ENCODE measurements around the gene CANX. TPM values are rescaled to one million over a fixed set of nuclear protein-coding genes. Genes with fewer than 3 reads are reported as not detected.

The CANX gene
- total RNA-seq, 1 donor from 2014 or later = 547 TPM

DNA sequence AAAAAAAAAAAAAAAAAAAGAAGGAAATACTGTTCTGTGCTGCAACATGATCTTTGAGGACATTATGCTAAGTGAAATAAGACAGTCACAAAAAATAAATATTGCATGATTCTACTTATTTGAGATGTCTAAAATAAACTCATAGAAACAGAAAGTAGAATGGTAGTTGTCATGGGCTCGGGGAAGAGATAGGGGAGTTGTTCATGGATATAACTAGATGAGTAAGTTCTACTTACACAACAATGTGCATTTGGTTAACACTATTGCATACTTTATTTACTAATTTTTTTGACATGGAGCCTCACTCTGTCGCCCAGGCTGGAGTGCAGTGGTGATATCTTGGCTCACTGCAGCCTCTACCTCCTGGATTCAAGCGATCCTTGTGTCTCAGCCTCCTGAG, 49.0 kb downstream of the CANX start:
- intact Hi-C loops (cut with micrococcal nuclease) = no loop called here

DNA sequence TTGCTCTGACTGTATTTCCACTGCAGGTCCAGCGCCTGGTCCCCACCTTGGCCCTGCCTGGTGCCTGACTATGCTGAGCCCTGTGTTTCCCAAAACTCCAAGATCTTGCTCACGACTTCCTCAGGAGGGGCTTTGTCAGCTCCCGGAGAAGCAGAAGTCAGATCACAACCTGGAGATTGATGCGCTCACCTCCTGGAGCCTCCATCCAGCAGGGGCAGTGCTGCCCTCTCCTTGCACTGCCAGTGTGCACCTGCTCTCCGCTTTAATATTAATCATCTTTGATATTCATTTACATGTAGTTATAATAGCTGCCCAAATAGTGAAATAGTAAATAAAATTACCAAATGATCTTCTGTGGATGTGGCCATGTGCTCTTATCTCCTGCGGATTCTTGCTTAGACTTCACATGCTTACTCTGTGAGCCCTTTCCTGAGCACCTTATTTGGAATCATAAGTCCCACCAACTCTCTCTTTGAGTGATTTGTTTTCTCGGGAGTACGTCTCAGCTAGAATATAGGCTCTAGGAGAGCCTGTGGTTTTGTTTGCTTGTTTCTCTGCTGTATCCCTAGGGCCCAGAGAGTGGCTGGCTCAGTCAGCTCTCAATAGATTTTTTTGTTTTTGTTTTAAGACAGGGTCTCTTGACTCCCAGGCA, 51.2 kb downstream of the CANX start:
- intact Hi-C loops (cut with micrococcal nuclease) = no loop called here

DNA sequence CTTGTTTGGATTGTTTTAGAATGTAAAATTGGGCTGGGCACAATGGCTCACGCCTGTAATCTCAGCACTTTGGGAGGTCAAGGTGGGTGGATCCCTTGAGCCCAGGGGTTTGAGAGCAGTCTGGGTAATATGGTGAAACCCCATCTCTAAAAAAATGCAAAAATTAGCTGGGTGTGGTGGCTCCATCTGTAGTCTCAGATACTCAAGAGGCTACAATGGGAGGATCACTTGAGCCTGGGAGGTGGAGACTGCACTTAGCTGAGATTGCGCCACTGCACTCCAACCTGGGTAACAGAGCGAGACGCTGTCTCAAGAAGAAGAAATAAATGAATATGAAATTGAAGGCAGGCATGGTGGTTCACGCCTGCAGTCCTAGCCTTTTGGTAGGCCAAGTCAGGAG, 55.2 kb downstream of the CANX start:
- intact Hi-C loops (cut with micrococcal nuclease) = no loop called here

DNA sequence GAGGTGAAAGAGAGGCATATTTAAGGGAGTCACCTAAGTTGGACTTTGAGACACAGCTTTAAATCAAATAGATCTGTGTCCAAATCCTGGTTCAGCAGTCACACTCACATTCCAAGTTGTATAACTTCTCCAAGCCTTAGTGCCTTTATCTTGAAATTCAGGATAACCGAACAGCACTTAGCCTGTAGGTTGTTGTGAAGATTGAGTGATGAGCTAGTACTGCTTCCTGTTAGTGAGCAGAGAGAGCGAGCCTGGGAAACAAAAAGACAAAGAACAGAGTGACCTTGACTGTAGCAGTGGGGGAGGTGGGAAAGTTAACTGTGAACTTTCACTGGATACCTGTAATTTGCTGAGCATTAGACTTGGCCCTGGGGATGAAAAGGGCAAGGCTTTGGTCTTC, 56.3 kb downstream of the CANX start:
- intact Hi-C loops (cut with micrococcal nuclease) = no loop called here

DNA sequence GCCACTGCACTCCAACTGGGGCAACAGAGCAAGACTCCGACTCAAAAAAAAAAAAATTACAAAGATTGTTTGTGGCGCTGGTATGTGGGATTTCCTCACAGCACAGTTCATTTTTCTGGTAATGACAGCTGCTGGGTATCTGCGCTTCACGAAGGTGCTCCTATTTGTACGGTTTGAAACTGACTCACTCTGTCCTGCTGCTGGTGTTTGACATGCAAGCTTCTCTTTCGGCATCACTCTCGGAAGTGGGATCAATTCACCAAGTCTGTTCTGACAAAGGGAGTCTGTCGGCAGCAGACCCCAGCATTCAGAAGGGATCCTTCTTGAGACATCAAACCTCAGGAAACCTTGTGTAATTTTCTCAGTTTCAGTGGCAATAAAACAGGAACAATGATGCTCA, 60.2 kb downstream of the CANX start:
- intact Hi-C loops (cut with micrococcal nuclease) = no loop called here

DNA sequence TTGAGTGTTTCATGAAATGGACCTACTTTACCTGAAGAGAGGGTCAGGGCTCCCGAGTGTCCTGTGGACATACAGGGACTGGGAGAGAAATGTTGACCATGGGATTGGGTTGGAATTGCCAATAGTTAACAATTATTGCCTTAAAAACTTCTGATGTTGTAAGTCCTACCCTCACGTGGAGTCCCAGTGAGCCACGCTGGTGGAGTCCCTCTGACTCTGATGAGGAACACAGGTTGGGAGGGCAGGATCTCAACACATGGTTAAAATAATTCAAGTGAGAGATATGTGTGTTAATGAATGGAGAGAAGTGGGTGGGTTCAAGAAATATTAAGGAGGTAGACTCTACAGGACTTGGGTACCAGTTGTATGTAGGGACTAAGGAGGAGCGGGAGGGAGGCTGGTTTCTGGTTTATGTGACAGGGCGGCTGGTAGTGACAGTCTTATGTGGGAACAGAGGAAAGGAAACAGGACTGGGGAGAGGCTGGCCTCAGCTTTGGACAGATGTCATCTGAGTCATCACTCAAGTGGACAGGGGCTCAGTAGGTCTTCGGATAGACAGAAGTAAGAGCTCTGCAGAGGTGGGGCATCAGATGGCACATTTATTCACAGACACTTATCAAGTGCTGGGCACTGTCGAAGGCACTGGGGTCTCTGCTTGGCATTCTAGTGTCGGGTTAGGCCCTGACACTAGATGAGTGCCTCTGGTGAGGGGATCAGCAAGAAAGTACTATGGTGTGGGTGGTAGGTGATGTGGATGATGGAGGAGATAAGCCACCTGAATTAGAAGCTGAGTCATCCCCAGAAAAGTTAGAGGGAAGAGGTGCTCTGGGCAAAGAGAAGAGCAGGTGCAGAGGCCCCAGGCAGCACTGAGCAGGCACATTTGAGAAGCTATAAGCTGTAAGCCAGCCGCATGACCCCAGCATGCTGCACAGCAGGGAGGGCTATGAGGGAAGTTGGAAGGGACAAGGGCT, 61.1 kb downstream of the CANX start:
- intact Hi-C loops (cut with micrococcal nuclease) = loop anchor here (5.0 kb wide), 1 partner anchor 147 kb away; the partner anchor contains the start of gene TBC1D9B

DNA sequence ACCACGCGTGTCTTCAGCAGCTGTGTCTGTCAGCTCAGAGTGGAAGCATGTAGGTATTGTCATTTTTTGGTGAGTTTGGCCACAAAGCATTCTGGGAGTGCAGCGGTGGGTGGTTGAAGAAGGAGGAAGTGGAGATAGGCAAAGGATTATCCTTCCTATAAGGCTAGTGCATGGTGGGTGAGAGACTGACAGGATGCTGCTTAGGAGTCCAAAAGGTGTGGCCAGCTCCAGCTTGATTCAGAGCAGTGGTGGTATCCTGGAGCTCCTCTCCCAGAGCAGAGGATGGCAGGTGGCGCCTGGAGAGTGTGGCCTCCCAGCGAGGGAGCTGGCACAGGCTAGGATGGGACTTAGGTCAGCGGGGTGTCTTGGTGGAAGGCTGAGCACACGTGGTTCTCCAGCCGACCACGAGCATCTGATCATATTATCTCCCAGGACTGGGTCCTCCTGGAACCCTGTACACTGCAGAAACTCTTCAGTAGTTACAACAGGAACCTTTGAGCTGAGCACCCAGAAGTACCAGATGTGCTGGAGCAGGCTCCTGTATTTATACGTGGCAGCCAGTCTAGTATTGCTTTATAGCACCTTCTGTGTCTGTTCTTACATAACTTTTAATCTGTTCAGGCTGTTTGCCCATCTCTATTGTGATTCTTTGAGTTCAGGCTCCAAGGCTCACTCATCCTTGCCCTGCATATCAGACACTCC, 63.5 kb downstream of the CANX start:
- intact Hi-C loops (cut with micrococcal nuclease) = loop anchor here (1.0 to 5.0 kb wide), 2 partner anchors 30 to 145 kb away; partner anchors contain the start of genes MAML1 and TBC1D9B

DNA sequence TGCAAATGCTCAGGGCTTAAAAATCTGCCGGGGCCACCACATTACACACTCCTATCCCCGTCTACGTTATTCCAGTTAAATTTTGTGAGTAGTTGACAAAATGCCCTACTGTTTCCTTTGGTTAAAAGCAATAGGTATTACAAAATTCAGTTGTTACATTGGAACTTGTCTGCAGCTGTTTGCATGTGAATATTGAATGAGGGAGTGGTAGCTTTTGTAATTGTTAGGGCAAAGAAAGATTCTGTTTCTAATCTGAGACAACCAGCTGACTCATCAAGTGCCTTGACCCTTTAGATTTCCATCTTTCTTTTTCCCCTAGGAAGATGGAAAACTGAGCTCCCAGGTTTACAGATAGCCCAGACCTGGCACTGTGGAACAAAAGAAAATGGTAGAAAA, 64.0 kb downstream of the CANX start:
- intact Hi-C loops (cut with micrococcal nuclease) = loop anchor here (1.0 to 5.0 kb wide), 4 partner anchors 30 to 145 kb away; partner anchors contain the start of genes MAML1, MRNIP and TBC1D9B

DNA sequence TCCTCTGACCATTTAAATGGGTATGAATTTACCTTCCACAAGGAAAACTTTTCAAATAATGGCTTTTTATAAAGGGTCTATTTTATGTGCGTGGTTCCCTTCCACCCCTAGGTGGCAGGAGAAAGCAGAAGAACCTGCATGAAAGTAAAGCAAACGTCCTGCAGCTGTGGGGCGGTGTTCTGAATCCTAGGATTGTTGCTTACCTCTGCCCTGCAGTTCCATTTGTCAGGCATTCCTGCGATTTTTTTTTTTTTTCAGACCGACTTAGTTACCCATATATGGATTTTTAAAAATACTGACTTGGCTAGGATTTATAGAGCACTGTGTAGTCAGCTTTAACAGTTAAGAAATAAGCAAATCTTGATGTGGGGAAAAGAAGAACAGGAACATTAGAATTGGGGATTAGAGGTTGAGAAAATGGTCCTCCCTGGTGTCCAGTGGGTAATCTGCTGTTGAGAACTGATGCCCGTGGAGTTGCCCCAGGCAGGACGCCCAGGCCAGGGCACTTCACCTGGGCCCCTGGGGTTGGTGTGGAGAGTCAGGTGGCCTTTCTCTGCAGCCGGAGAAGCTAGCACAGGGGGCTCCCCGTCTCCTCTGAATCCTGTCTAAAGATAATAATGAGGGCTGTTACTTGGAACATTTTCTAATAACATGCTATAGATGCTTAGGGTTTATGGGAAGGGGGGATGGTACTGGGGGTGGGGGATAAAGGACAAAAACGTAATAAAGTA, 64.6 kb downstream of the CANX start:
- intact Hi-C loops (cut with micrococcal nuclease) = loop anchor here (1.0 to 5.0 kb wide), 3 partner anchors 33 to 144 kb away; partner anchors contain the start of genes MRNIP and TBC1D9B

DNA sequence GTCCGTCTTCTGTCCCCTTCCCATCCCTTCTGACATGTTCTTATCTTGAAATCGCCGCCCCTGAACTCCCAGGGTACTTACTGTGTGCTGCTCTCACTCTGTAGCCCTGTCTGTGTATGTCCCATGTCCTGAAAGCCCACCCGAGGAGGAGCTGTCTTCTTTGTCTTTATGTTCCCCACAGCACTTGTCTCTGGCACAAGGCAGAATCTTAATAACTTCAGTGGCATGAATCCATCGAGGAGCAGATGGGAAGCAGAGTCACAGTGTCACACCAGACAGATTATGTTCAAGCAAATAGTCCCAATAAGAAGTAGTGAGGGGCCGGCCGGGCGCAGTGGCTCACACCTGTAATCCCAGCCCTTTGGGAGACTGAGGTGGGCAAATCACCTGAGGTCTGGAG, 65.3 kb downstream of the CANX start:
- intact Hi-C loops (cut with micrococcal nuclease) = loop anchor here (5.0 kb wide), 1 partner anchor 143 kb away; the partner anchor contains the start of gene TBC1D9B

DNA sequence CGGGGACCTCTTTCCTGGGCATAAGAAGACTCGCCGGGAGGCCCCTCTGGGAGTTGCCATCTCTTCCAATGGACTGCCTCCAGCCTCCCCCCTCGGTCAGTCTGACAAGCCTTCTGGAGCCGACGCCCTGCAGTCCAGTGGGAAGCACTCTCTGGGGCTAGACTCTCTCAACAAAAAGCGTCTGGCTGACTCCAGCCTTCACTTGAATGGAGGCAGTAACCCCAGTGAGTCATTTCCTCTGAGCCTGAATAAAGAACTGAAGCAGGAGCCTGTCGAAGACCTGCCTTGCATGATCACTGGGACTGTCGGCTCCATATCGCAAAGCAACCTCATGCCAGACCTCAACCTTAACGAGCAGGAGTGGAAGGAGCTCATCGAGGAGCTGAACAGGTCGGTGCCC, 66.6 kb downstream of the CANX start:
- intact Hi-C loops (cut with micrococcal nuclease) = no loop called here

DNA sequence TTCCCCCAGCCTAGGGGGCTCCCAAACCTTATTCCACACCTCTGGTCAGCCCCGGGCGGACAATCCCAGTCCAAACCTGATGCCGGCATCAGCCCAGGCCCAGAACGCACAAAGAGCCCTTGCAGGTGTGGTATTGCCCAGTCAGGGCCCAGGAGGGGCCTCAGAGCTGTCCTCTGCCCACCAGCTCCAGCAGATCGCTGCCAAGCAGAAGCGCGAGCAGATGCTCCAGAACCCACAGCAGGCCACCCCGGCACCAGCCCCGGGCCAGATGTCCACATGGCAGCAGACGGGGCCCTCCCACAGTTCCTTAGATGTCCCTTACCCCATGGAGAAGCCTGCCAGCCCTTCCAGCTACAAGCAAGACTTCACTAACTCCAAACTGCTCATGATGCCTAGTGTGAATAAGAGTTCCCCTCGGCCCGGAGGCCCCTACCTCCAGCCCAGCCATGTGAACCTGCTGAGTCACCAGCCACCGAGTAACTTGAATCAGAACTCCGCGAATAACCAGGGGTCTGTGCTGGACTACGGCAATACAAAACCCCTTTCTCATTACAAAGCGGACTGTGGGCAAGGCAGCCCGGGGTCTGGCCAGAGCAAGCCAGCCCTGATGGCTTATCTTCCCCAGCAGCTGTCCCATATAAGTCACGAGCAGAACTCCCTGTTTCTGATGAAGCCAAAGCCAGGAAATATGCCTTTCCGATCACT, 67.4 kb downstream of the CANX start:
- intact Hi-C loops (cut with micrococcal nuclease) = no loop called here

DNA sequence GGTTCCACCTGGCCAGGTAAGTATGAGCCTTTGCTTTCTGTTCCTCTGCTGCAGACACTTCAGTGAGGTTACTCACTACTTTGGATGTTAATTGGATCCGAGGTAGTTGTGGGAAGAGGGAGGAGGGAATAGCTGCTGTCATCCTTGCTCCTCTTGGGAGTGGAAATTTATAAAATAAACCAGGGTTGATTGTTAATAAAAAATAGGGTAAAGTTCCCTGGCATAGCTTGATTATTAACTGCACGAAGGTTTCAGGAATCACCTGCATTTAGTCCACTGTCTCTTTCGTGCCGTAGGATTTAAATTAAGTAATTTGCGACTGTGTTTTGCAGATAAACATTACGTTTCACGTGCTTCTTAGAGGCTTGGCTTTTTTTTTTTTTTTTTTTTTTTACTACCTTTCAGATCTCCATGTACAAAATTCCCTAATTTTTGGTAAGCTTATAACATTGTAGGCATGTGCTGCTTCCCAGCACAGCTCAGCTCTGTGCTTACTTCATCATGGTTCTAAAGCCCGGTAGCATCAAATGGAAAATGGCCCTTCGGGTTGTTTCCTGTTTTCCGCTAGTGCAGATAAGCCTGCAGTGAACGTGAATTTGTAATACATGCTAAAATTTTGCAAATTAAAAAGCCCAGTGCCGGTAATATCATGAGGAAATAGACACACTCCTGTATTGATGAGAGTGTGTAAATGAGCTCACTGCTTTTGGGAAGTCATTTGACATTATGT, 68.1 kb downstream of the CANX start:
- intact Hi-C loops (cut with micrococcal nuclease) = no loop called here

DNA sequence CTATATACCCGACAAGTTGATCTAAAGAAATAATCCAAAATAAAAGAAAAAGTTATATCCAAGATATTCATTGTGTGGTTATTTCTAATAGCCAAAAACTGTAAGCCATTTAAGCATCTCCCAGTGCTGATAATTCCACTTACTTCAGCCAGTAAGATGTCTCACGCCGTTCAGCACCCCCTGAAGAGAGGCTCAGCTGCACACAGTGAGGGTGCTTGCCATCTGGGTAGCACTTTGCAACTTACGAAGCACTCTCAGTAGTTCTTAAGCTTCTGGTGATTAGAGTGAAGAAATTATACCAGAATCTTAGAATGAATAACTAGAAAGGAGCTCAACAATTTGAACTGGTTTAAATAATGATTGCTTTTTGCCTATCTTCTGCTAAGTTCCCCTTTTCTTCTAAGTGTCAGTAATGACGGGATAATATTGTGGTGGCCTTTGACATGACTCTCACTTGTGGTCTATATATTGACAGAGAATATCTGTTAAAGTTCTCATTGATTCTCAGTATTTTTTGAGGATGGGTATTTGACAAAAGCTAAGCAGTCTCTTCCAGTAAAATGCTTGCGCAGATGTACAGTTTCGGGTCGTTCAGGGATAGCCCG, 68.8 kb downstream of the CANX start:
- intact Hi-C loops (cut with micrococcal nuclease) = no loop called here

DNA sequence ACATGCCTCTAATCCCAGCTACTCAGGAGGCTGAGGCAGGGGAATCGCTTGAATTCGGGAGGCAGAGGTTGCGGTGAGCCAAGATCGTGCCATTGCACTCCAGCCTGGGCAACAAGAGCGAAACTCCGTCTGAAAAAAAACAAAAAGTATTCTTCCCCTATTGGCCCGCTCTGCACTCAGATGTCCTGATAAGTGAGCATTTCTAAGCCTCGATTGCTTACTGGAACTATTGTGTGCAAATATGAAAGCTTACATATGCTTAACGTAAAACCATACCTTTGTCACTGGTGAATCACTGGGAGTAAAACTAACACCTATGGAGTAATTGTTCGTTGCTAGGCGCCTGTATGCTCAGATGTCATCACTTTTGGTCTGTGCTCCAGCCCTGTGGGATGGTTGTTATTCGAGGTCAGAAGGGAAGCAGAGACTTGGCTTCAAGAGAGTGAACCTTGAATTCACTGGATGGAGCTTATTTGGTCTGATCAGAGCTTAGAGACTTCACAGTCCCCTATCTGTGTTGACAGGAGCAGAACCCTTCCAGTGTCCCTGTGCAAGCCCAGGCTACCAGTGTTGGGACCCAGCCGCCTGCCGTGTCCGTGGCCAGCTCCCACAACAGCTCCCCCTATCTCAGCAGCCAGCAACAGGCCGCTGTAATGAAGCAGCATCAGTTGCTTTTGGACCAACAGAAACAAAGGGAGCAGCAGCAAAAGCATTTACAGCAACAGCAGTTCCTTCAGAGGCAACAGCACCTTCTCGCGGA, 69.7 kb downstream of the CANX start:
- intact Hi-C loops (cut with micrococcal nuclease) = no loop called here

DNA sequence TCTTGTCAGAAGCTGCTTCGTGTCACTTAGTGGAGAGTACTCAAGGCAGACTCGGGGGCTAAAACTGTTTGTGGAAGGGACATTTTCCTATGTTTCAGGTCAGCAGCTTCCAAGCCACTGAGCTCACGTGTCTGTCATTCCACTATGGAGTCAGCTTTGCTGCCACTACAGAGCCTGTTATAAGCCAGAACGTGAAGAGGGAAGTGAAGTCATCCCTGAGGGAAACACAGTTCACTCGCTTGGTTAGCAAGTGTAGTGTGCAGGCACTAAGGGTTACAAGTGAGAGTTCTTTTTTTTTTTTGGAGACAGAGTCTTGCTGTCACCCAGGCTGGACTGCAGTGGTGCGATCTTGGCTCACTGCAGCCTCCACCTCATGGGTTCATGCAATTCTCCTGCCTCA, 70.5 kb downstream of the CANX start:
- intact Hi-C loops (cut with micrococcal nuclease) = no loop called here

DNA sequence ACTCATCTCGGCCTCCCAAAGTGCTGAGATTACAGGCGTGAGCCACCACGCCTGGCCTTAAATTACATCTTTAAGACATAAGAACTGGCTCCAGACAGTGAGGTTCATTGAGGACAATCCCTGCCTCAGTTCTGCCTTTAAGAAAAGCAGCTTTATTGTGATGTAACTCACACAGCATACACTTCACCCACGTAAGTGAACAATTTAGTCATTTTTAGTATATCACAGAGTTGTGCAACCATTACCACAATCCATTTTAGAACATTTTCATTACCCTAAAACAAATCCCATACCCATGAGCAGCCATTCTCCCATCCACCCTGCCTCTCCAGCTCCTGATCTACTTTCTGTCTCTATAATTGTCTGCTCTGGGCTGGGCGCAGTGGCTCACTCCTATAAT, 71.0 kb downstream of the CANX start:
- intact Hi-C loops (cut with micrococcal nuclease) = no loop called here

DNA sequence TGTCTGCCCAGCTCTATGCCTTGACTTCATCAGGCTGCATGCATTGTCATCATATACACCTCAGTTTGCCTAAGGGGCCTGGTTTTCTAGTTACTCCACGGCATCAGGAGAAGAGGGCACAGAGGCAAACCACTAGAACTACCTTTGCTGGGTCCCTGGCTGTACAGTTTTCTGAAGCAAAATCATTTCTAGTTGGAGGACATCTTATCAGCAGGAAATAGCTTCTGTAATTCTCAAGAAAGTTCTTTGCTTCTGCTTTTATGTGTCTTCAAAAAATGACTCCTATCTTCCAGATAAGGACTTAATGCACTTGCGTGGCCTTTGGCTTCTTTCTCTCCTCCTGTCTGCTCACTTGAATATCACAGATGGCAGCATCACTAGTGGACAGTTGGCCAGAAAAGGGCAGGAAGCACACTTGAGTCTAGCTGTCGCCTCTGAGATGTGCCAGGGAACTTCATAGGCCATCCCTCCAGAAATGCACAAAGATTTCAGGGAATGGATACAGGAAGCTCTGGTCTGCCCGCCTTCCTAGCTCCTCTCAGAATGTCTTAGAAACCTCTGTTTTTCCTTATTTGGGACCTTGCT, 72.6 kb downstream of the CANX start:
- intact Hi-C loops (cut with micrococcal nuclease) = no loop called here

Measured in T-helper 2 cell treated with Interferon-gamma antibody and Interleukin-4, amounts not matched to agents 100 ng/mL and 5 ng/mL, for 36 hours (primary cell).